Adrenal gland (tissue), 19 donors: ENCODE results near the gene NUP93. TPM values are rescaled to one million over a fixed set of nuclear protein-coding genes. Genes with fewer than 3 reads are reported as not detected.

Experiments used
- DNase-seq, 7 donors: peaks; one replicate each; pipeline ENCODE4 v3.0.0-alpha.2; 2019 to 2020
- H3K27ac ChIP-seq, 5 donors: fragments of 200-600 bp; sonication (generic) in 4 of 5; 1 replicate in 3 of 5; 2 replicates in 2 of 5; pipeline versions ENCODE4 v1.5.1 to v1.8.0; 2016 to 2020; ENCODE audit warnings: mild to moderate bottlenecking in 1 of 5
- H3K27me3 ChIP-seq: fragments of 200-600 bp; 2 replicates; pipeline ENCODE4 v1.8.0; 2021
- H3K36me3 ChIP-seq, 2 donors: fragments of 200-600 bp; replicated peaks in 1 of 2; 1 replicate in 1 of 2; 2 replicates in 1 of 2; pipeline versions ENCODE4 v1.5.1 to v1.8.0; 2018 to 2022
- H3K4me1 ChIP-seq, 2 donors: fragments of 200-600 bp; replicated peaks in 1 of 2; 1 replicate in 1 of 2; 2 replicates in 1 of 2; pipeline versions ENCODE4 v1.5.1 to v1.8.0; 2018 to 2021
- H3K4me3 ChIP-seq, 4 donors: fragments of 200-600 bp; sonication (generic) in 3 of 4; one replicate each; pipeline ENCODE4 v1.5.1; 2016 to 2018
- H3K9me3 ChIP-seq, 3 donors: fragments of 200-600 bp; sonication (generic) in 1 of 3; replicated peaks in 1 of 3; 1 replicate in 2 of 3; 2 replicates in 1 of 3; pipeline versions ENCODE4 v1.5.1 to v1.8.0; 2016 to 2021
- POLR2A ChIP-seq, 2 donors: fragments of 450-650 bp; IDR thresholded peaks; one replicate each; pipeline ENCODE4 v1.6.1; 2017; ENCODE audit warnings: antibody characterized with exemption in 2 of 2, mild to moderate bottlenecking in 2 of 2, moderate library complexity in 1 of 2
- WGBS, 4 donors: extraction: QIAGEN DNeasy Blood & Tissue Kit in 2 of 4; methylation state at CpG; one replicate each; pipeline versions ENCODE4 v1.1.5 to v1.1.7; 2013 to 2017; 5-methylcytosine and 5-hydroxymethylcytosine counted together
- intact Hi-C, 2 donors: fragments of 100-400 bp; cut with DNase I; formaldehyde crosslinking; loops; one replicate each; pipeline versions ENCODE4 v1.14.1 to v1.15.0; 2022 to 2023
- long read RNA-seq, 10 donors: library from polyadenylated mRNA in 3 of 10; unstranded in 2 of 10; stranded (forward) in 1 of 10; transcript quantifications; one replicate each; pipeline ENCODE4 v2.0.0 and lab custom pipeline, GENCODE V29; 2021 to 2026
- polyA plus RNA-seq, 3 donors: library from polyadenylated mRNA; stranded (reverse); fragments of 200-250 nt in 2 of 3; fragments of 350-450 nt in 1 of 3; fragmentation: Illumina TruSeq in 1 of 3; extraction: RNeasy Lipid Tissue Mini Kit (QIAGEN cat#74804) in 1 of 3; gene quantifications; one replicate each; pipeline ENCODE4 v1.2.3, GENCODE V29; 2013 to 2014
- total RNA-seq, 9 donors: library from RNA; depleted of rRNA in 4 of 9; stranded (reverse); fragments of >200 nt in 4 of 9; fragments of 120-200 nt in 1 of 9; fragmentation: NEBNext Ultra II Directional in 1 of 9; extraction: Animal tissue kit (Norgen Biotek cat#: 25700) in 1 of 9; gene quantifications; one replicate each; pipeline versions ENCODE4 v1.1.0 to v1.2.4, GENCODE V29; 2013 to 2023
- TF ChIP-seq, protein P1 (sequence below), 6 experiments: fragments of 450-650 bp in 4 of 6; fragments of 200-600 bp in 2 of 6; sonication (generic) in 1 of 6; IDR thresholded peaks; 1 replicate in 5 of 6; 2 replicates in 1 of 6; pipeline versions ENCODE4 v1.5.1 to v1.8.0; 2016 to 2021; ENCODE audit warnings: antibody characterized with exemption in 6 of 6, mild to moderate bottlenecking in 2 of 6, moderate library complexity in 1 of 6
- donor health status: healthy with polysubstance abuse.
- donor health status: Bipolar disorder and iron deficiency.
- donor health status: DM: yes; HTN: yes; CAD: no.
- donor health status: DM: no; HTN: no; CAD: no.
- donor health status: DM: no; HTN: no; CAD: no.
- donor health status: DM: yes; HTN: yes; CAD: no.

Gene NUP93
- total RNA-seq (10 to 100 TPM; 29.3 to 71.1 (median 39.7) TPM), polyA plus RNA-seq (10 to 100 TPM; 35.8 to 65.1 (median 52.7) TPM)
- long read RNA-seq, donor 1, partial matches to known transcripts, result 0 of 5 reads
- long read RNA-seq, donor 1, other reads (novel, unspliced or antisense), result 0 of 5 reads
- long read RNA-seq, donor 2, partial matches to known transcripts, result 0 of 3 reads
- long read RNA-seq, donor 2, other reads (novel, unspliced or antisense), result 0 of 3 reads
- long read RNA-seq, donor 3, partial matches to known transcripts, result 0 of 1 reads
- long read RNA-seq, donor 3, other reads (novel, unspliced or antisense), result 0 of 1 reads
- long read RNA-seq, donor 4, transcript NUP93-201 (22 exons, 2,741 nt), result major isoform, 11 of 14 reads
- long read RNA-seq, donor 4, partial matches to known transcripts, result 0 of 14 reads
- long read RNA-seq, donor 4, other reads (novel, unspliced or antisense), result 2 of 14 reads
- long read RNA-seq, donor 5, transcript NUP93-201 (22 exons, 2,741 nt), result major isoform, 91 of 112 reads
- long read RNA-seq, donor 5, partial matches to known transcripts, result 7 of 112 reads
- long read RNA-seq, donor 5, other reads (novel, unspliced or antisense), result 14 of 112 reads
- long read RNA-seq, donor 6, transcript NUP93-201 (22 exons, 2,741 nt), result major isoform, 7 of 7 reads
- long read RNA-seq, donor 6, partial matches to known transcripts, result 0 of 7 reads
- long read RNA-seq, donor 6, other reads (novel, unspliced or antisense), result 0 of 7 reads
- long read RNA-seq, donor 7, partial matches to known transcripts, result 0 of 1 reads
- long read RNA-seq, donor 7, other reads (novel, unspliced or antisense), result 0 of 1 reads
- long read RNA-seq, donor 8, partial matches to known transcripts, result 0 of 6 reads
- long read RNA-seq, donor 8, other reads (novel, unspliced or antisense), result 0 of 6 reads
- long read RNA-seq, donor 9, partial matches to known transcripts, result 0 of 4 reads
- long read RNA-seq, donor 9, other reads (novel, unspliced or antisense), result 0 of 4 reads
- long read RNA-seq, donor 10, transcript NUP93-201 (22 exons, 2,741 nt), result major isoform, 5 of 5 reads
- long read RNA-seq, donor 10, partial matches to known transcripts, result 0 of 5 reads
- long read RNA-seq, donor 10, other reads (novel, unspliced or antisense), result 0 of 5 reads

- Histone ChIP-seq H3K4me1 (peaks cover 7 to 22% of the 10 kb centered on the region in 2 donors), H3K27ac (peak within 1 kb of the TSS; percentile 6 to 88 (median 76)), H3K4me3 (peak within 1 kb of the TSS; percentile 56 to 75 (median 60)), H3K9me3 (no peaks in the 10 kb centered on the region), H3K27me3 (no peaks in the 10 kb centered on the region), H3K36me3 (no peaks in the 10 kb centered on the region)
- peak; percentile 91 to 96 (median 93) for DNase-seq
- 0% methylated on average over 9 to 70 of the region's 70 CpGs for WGBS, 4 donors
- intact Hi-C loops, result no loop called here
- peak; percentile 32 to 74 for TF ChIP-seq POLR2A (IDR thresholded peaks at IDR 0.05)
- TF ChIP-seq, protein P1, sequence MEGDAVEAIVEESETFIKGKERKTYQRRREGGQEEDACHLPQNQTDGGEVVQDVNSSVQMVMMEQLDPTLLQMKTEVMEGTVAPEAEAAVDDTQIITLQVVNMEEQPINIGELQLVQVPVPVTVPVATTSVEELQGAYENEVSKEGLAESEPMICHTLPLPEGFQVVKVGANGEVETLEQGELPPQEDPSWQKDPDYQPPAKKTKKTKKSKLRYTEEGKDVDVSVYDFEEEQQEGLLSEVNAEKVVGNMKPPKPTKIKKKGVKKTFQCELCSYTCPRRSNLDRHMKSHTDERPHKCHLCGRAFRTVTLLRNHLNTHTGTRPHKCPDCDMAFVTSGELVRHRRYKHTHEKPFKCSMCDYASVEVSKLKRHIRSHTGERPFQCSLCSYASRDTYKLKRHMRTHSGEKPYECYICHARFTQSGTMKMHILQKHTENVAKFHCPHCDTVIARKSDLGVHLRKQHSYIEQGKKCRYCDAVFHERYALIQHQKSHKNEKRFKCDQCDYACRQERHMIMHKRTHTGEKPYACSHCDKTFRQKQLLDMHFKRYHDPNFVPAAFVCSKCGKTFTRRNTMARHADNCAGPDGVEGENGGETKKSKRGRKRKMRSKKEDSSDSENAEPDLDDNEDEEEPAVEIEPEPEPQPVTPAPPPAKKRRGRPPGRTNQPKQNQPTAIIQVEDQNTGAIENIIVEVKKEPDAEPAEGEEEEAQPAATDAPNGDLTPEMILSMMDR (IDR thresholded peaks at IDR 0.05), result no peak
Measured at GRCh38 chr16:56729735-56730662, at the start of gene NUP93. Gene NUP93 (plus strand): TSS chr16:56730129. CDS start chr16:56748248, 18,119 bp downstream.

GRCh38 chr16:56681939-56682702 is 47.8 kb upstream of the NUP93 start, which contains the start of gene MT1X:
Gene MT1X (plus strand): TSS chr16:56682470. CDS start chr16:56682541, 71 bp downstream.
- Histone ChIP-seq H3K27me3 (no peaks in the 10 kb centered on the region), H3K36me3 (no peaks in the 10 kb centered on the region), H3K4me1 (peaks cover 23 to 26% of the 10 kb centered on the region in 2 donors), H3K9me3 (no peaks in the 10 kb centered on the region), H3K27ac (peak within 1 kb of the TSS; percentile 52 to 89 (median 75)), H3K4me3 (peak within 1 kb of the TSS in 3 of 4 donors; percentile 14 to 66 (median 36))
- 1% methylated on average over 31 to 49 of the region's 49 CpGs for WGBS, 4 donors
- intact Hi-C loops, result no loop called here
- peak; percentile 94 to 97 (median 96) for DNase-seq
- TF ChIP-seq, protein P1 (IDR thresholded peaks at IDR 0.05), result no peak
- TF ChIP-seq POLR2A (IDR thresholded peaks at IDR 0.05), result peak; percentile 97 to 98

DNA sequence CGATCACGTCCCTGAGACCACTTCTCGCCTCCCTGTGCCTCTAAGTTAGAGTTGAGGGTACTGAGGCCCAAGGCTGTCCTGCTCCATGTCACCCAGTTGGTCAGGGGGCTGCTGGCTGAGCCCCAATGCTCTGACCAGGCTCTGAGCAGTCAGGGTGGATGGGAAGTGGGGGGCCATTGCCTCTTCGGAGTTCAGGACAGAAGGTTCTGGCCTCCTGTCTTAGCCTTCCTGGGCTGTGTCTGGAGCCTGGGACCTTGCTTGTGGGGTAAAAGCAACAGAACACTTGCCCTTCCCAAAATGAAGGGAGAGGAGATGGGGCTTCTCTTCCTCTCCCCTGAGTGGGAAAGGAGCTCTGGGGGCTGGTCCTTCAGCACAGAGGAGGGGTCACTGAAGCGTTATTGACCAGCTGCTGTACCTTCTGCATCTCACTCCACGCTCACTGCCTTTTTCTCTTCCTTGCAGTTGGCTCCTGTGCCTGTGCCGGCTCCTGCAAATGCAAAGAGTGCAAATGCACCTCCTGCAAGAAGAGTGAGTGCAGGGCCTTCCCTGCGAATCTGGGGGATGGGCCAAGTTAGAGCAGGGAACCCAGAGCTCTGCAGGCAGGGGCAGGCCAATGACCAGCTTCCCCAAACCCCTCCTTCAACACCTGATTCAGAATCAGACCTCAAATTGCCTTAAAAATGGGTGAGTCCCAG is 47.1 kb upstream of the NUP93 start:
- intact Hi-C loops, result no loop called here

More for the DNA sequence above, 47.1 kb upstream of the NUP93 start:
- peaks cover 23 to 26% of the 10 kb centered on the region in 2 donors for H3K4me1 ChIP-seq
- no peaks in the 10 kb centered on the region for H3K9me3 ChIP-seq
- peak overlapping the region; percentile 23 to 89 (median 75) for H3K27ac ChIP-seq
- peak overlapping the region in 3 of 4 donors; percentile 14 to 66 (median 36) for H3K4me3 ChIP-seq
- H3K27me3 ChIP-seq, result no peaks in the 10 kb centered on the region
- 20 to 34% (median 26%) methylated on average over 7 to 8 of the region's 8 CpGs for WGBS, 4 donors
- TF ChIP-seq, protein P1 (IDR thresholded peaks at IDR 0.05), result no peak
- TF ChIP-seq POLR2A (IDR thresholded peaks at IDR 0.05), result no peak
- peak in 2 of 7 donors; percentile 30 to 59 for DNase-seq
- no peaks in the 10 kb centered on the region for H3K36me3 ChIP-seq
